Lower leg skin (tissue), 3 donors: ENCODE data around the gene SCAI.
"Not testable (repeated sequence)": the region's sequence is repeated elsewhere in the genome, so short reads cannot be mapped to it uniquely, and the experiment has no call there.

Source experiments
- POLR2A ChIP-seq, 2 donors: fragments of 450-650 bp; IDR thresholded peaks; one replicate each; pipeline ENCODE4 v1.6.1; 2016 to 2017; ENCODE audit warnings: antibody characterized with exemption in 2 of 2, mild to moderate bottlenecking in 1 of 2, moderate library complexity in 1 of 2
- TF ChIP-seq, protein P1 (sequence below), 3 donors: fragments of 450-650 bp; IDR thresholded peaks; one replicate each; pipeline ENCODE4 v1.5.1; 2016; ENCODE audit warnings: antibody characterized with exemption in 3 of 3, mild to moderate bottlenecking in 3 of 3, moderate library complexity in 2 of 3

- TF ChIP-seq, protein P1, sequence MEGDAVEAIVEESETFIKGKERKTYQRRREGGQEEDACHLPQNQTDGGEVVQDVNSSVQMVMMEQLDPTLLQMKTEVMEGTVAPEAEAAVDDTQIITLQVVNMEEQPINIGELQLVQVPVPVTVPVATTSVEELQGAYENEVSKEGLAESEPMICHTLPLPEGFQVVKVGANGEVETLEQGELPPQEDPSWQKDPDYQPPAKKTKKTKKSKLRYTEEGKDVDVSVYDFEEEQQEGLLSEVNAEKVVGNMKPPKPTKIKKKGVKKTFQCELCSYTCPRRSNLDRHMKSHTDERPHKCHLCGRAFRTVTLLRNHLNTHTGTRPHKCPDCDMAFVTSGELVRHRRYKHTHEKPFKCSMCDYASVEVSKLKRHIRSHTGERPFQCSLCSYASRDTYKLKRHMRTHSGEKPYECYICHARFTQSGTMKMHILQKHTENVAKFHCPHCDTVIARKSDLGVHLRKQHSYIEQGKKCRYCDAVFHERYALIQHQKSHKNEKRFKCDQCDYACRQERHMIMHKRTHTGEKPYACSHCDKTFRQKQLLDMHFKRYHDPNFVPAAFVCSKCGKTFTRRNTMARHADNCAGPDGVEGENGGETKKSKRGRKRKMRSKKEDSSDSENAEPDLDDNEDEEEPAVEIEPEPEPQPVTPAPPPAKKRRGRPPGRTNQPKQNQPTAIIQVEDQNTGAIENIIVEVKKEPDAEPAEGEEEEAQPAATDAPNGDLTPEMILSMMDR (IDR thresholded peaks at IDR 0.05): not testable (repeated sequence)
- TF ChIP-seq POLR2A (IDR thresholded peaks at IDR 0.05): not testable (repeated sequence)
These were observed 61.1 kb downstream of the SCAI start for GRCh38 chr9:125082197-125082596.
